Activated CD4-positive, alpha-beta T cell treated with anti-CD3 and anti-CD28 coated beads, Interleukin-2, amount 10 ng/mL, durations not matched to agents 7 days and 5 days (primary cell): ENCODE results near the gene STX2. TPM values are rescaled to one million over a fixed set of nuclear protein-coding genes. Genes with fewer than 3 reads are reported as not detected.

Experiments used
- CTCF ChIA-PET: fragments of 350-600 bp; sonication (Branson Sonifier 250); formaldehyde crosslinking; loops from one replicate; lab custom pipeline; 2021; ENCODE audit warnings: antibody characterized with exemption; lab: Charles Lee
- POLR2A ChIA-PET: fragments of 350-600 bp; sonication (Branson Sonifier 250); formaldehyde crosslinking; loops from one replicate; lab custom pipeline; 2021; ENCODE audit warnings: antibody characterized with exemption; lab: Charles Lee
- DNase-seq: peaks from one replicate; pipeline ENCODE4 v3.0.0-alpha.2; 2020
- H3K27ac Mint-ChIP-seq: one replicate; pipeline ENCODE4 v1.8.0; 2021; ENCODE audit warnings: mild to moderate bottlenecking, moderate library complexity, mixed read lengths
- H3K27me3 Mint-ChIP-seq: one replicate; pipeline ENCODE4 v1.8.0; 2021; ENCODE audit warnings: mixed read lengths
- H3K36me3 Mint-ChIP-seq: one replicate; pipeline ENCODE4 v1.8.0; 2021; ENCODE audit warnings: low read depth, mixed read lengths
- H3K4me1 Mint-ChIP-seq: one replicate; pipeline ENCODE4 v1.8.0; 2021; ENCODE audit warnings: mixed read lengths
- H3K4me3 Mint-ChIP-seq: one replicate; pipeline ENCODE4 v1.8.0; 2021; ENCODE audit warnings: mild to moderate bottlenecking, moderate library complexity, mixed read lengths
- H3K9me3 Mint-ChIP-seq: one replicate; pipeline ENCODE4 v1.8.0; 2021; ENCODE audit warnings: mixed read lengths
- total RNA-seq, 2 experiments: library from RNA; stranded (reverse); gene quantifications; one replicate each; pipeline ENCODE4 v1.2.3, GENCODE V29; 2021

Gene STX2
- total RNA-seq, 2 experiments from 2014 or later, result 23.2 to 25.5 TPM

- peaks cover 5% of the 10 kb centered on the region for H3K4me1 Mint-ChIP-seq
- H3K36me3 Mint-ChIP-seq, result peaks cover 17% of the 10 kb centered on the region
- H3K27ac Mint-ChIP-seq, result no peak overlapping the region
- peaks cover 9% of the 10 kb centered on the region for H3K9me3 Mint-ChIP-seq
- H3K4me3 Mint-ChIP-seq, result no peak overlapping the region
- CTCF ChIA-PET, result no interaction called here
- H3K27me3 Mint-ChIP-seq, result peaks cover 8% of the 10 kb centered on the region
- no peak for DNase-seq
- POLR2A ChIA-PET, result no interaction called here
Observed at GRCh38 chr12:130780880-130781575, 58.0 kb downstream of the STX2 start.

DNA sequence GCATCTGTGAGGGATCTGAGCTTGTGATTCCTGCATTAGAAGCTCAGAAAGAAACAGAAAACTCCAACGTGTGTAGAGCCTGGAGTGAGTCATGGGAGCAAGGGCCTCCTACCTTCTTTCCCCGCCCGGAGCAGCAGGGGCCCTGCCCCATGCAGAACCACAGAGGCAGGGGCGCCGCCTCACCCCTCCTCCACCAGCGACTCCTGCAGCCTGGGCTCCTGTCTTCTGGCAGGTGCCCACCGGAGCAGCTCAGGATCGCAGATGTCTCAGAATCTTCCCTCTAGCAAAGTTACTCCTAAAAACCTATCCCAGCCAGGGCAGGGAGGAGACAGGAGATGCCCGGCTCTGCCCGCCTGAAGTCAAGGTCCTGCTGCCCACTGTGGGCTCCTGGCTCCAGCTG, 58.7 kb downstream of the STX2 start:
- CTCF ChIA-PET, result no interaction called here
- POLR2A ChIA-PET, result no interaction called here
- no peak overlapping the region for H3K4me3 Mint-ChIP-seq
- H3K4me1 Mint-ChIP-seq, result peaks cover 11% of the 10 kb centered on the region
- peaks cover 17% of the 10 kb centered on the region for H3K36me3 Mint-ChIP-seq
- H3K27ac Mint-ChIP-seq, result no peak overlapping the region
- H3K9me3 Mint-ChIP-seq, result peaks cover 9% of the 10 kb centered on the region
- peaks cover 14% of the 10 kb centered on the region for H3K27me3 Mint-ChIP-seq
- DNase-seq, result no peak

- DNase-seq, result no peak
- CTCF ChIA-PET, result no interaction called here
- POLR2A ChIA-PET, result no interaction called here
- no peak overlapping the region for H3K27ac Mint-ChIP-seq
- H3K9me3 Mint-ChIP-seq, result peaks cover 2% of the 10 kb centered on the region
- H3K27me3 Mint-ChIP-seq, result peaks cover 19% of the 10 kb centered on the region
- H3K4me3 Mint-ChIP-seq, result no peak overlapping the region
- peaks cover 11% of the 10 kb centered on the region for H3K4me1 Mint-ChIP-seq
- H3K36me3 Mint-ChIP-seq, result peaks cover 5% of the 10 kb centered on the region
Observed at GRCh38 chr12:130778776-130779175, 60.3 kb downstream of the STX2 start.

DNA sequence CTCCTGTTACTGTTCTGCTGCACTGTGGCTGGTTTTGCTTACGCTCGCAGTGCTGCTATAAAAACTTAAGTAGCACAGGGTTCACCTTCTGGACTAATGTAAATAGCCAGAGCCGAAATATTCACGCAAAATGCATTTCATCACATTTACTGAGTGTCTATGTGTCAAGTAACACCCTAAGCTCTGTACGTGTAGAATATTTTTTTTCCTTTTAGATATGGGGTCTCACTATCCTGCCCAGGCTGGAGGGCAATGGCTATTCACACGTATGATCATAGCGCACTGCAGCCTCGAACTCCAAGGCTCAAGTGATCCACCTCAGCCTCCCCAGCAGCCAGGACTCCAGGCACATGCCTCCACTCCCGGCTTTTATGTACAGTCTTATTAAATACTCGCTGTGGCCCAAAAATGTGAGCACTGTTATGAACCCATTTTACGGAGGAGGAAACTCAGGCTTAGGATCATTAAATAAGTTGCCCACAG, 62.2 kb downstream of the STX2 start:
- Mint-ChIP-seq H3K4me1 (peaks cover 11% of the 10 kb centered on the region), H3K4me3 (peak overlapping the region; percentile 52), H3K27ac (no peak overlapping the region), H3K27me3 (peaks cover 19% of the 10 kb centered on the region), H3K36me3 (no peaks in the 10 kb centered on the region), H3K9me3 (no peaks in the 10 kb centered on the region)
- POLR2A ChIA-PET, result no interaction called here
- CTCF ChIA-PET, result interaction anchor here (0.9 kb wide), 1 partner anchor 40 kb away, joined by 3 read pairs; no protein-coding TSS in a partner anchor
- no peak for DNase-seq

- no peaks in the 10 kb centered on the region for H3K9me3 Mint-ChIP-seq
- H3K4me1 Mint-ChIP-seq, result peaks cover 11% of the 10 kb centered on the region
- CTCF ChIA-PET, result interaction anchor here (0.6 to 0.9 kb wide), 2 partner anchors 41 to 49 kb away, joined by 3 to 6 read pairs; no protein-coding TSS in a partner anchor
- no peaks in the 10 kb centered on the region for H3K36me3 Mint-ChIP-seq
- H3K27ac Mint-ChIP-seq, result peak overlapping the region; percentile 52
- H3K4me3 Mint-ChIP-seq, result peak overlapping the region; percentile 52
- POLR2A ChIA-PET, result no interaction called here
- H3K27me3 Mint-ChIP-seq, result peaks cover 21% of the 10 kb centered on the region
- peak; percentile 26 for DNase-seq
Observed at GRCh38 chr12:130775953-130776856, 62.8 kb downstream of the STX2 start.

- peaks cover 14% of the 10 kb centered on the region for H3K27me3 Mint-ChIP-seq
- H3K27ac Mint-ChIP-seq, result no peak overlapping the region
- ChIA-PET POLR2A (no interaction called here), CTCF (no interaction called here)
- H3K4me1 Mint-ChIP-seq, result peaks cover 2% of the 10 kb centered on the region
- no peaks in the 10 kb centered on the region for H3K9me3 Mint-ChIP-seq
- DNase-seq, result no peak
- H3K36me3 Mint-ChIP-seq, result no peaks in the 10 kb centered on the region
- no peak overlapping the region for H3K4me3 Mint-ChIP-seq
Observed at GRCh38 chr12:130770413-130771028, 68.5 kb downstream of the STX2 start.

- H3K27ac Mint-ChIP-seq, result no peak overlapping the region
- no peaks in the 10 kb centered on the region for H3K4me1 Mint-ChIP-seq
- no peaks in the 10 kb centered on the region for H3K36me3 Mint-ChIP-seq
- H3K9me3 Mint-ChIP-seq, result no peaks in the 10 kb centered on the region
- CTCF ChIA-PET, result no interaction called here
- no peak overlapping the region for H3K4me3 Mint-ChIP-seq
- peaks cover 7% of the 10 kb centered on the region for H3K27me3 Mint-ChIP-seq
- no peak for DNase-seq
- POLR2A ChIA-PET, result no interaction called here
Observed at GRCh38 chr12:130768120-130768519, 70.9 kb downstream of the STX2 start.

- Mint-ChIP-seq H3K27me3 (peaks cover 9% of the 10 kb centered on the region), H3K27ac (no peak overlapping the region), H3K4me3 (no peak overlapping the region), H3K36me3 (no peaks in the 10 kb centered on the region), H3K9me3 (no peaks in the 10 kb centered on the region), H3K4me1 (peaks cover 7% of the 10 kb centered on the region)
- POLR2A ChIA-PET, result no interaction called here
- DNase-seq, result no peak
- CTCF ChIA-PET, result no interaction called here
Observed at GRCh38 chr12:130766470-130766869, 72.6 kb downstream of the STX2 start.

DNA sequence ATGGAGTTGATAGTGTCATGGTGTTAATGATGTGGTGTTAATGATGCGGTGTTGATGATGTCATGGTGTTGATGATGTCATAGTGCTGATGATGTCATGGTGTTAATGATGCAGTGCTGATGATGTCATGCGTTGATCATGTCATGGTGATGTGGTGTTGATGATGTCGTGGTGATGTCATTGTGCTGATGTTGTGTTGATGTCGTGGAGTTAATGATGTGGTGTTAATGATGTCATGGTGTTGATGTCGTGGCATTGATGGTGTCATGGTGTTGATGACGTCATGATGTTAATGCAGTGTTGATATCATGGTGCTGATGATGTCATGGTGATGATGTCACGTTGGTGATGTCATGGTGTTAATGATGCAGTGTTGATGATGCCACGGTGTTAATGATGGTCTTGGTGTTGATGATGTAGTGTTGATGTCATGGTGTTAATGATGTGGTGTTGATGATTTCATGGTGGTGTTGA, 73.8 kb downstream of the STX2 start:
- CTCF ChIA-PET, result no interaction called here
- peak; percentile 47 for DNase-seq
- H3K4me1 Mint-ChIP-seq, result peaks cover 11% of the 10 kb centered on the region
- H3K27ac Mint-ChIP-seq, result no peak overlapping the region
- POLR2A ChIA-PET, result no interaction called here
- H3K27me3 Mint-ChIP-seq, result peaks cover 2% of the 10 kb centered on the region
- H3K36me3 Mint-ChIP-seq, result no peaks in the 10 kb centered on the region
- H3K4me3 Mint-ChIP-seq, result no peak overlapping the region
- H3K9me3 Mint-ChIP-seq, result no peaks in the 10 kb centered on the region

- DNase-seq, result peak; percentile 70
- Mint-ChIP-seq H3K27me3 (peaks cover 2% of the 10 kb centered on the region), H3K4me3 (no peak overlapping the region), H3K4me1 (peaks cover 11% of the 10 kb centered on the region), H3K9me3 (no peaks in the 10 kb centered on the region), H3K27ac (no peak overlapping the region), H3K36me3 (no peaks in the 10 kb centered on the region)
- POLR2A ChIA-PET, result no interaction called here
- CTCF ChIA-PET, result no interaction called here
Observed at GRCh38 chr12:130764475-130765185, 74.4 kb downstream of the STX2 start.

DNA sequence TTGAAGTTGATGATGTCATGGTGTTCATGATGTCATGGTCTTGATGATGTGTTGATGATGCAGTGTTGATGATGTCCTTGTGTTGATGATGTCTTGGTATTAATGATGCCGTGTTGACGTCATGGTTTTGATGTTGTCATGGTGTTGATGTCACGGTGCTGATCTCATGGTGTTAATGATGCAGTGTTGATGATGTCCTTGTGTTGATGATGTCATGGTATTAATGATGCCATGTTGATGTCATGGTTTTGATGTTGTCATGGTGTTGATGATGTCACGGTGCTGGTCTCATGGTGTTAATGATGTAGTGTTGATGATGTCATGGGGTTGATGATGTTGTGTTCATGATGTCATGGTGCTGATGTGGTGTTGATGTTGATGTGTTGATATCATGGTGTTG, 75.0 kb downstream of the STX2 start:
- ChIA-PET CTCF (no interaction called here), POLR2A (no interaction called here)
- Mint-ChIP-seq H3K4me1 (peaks cover 11% of the 10 kb centered on the region), H3K27me3 (peaks cover 2% of the 10 kb centered on the region), H3K9me3 (no peaks in the 10 kb centered on the region), H3K36me3 (no peaks in the 10 kb centered on the region), H3K27ac (no peak overlapping the region), H3K4me3 (no peak overlapping the region)
- peak; percentile 29 for DNase-seq

- Mint-ChIP-seq H3K4me3 (no peak overlapping the region), H3K4me1 (peaks cover 11% of the 10 kb centered on the region), H3K36me3 (no peaks in the 10 kb centered on the region), H3K9me3 (no peaks in the 10 kb centered on the region), H3K27me3 (peaks cover 2% of the 10 kb centered on the region), H3K27ac (peak overlapping the region; percentile 41)
- CTCF ChIA-PET, result interaction anchor here (0.5 kb wide), 1 partner anchor 115 kb away, joined by 3 read pairs; no protein-coding TSS in a partner anchor
- no peak for DNase-seq
- POLR2A ChIA-PET, result no interaction called here
Observed at GRCh38 chr12:130762319-130762675, 76.8 kb downstream of the STX2 start.
